Endothelial cell of umbilical vein (primary cell): ENCODE results near the gene CMTM6.

ENCODE experiments used
- EZH2 ChIP-seq: IDR thresholded peaks from 2 replicates; pipeline ENCODE4 v1.6.1; 2012; ENCODE audit warnings: borderline replicate concordance, low read depth, mild to moderate bottlenecking, moderate library complexity, low read length, inconsistent platforms; ENCODE audit not compliant: severe bottlenecking
- POLR2A ChIP-seq: IDR thresholded peaks from 2 replicates; pipeline ENCODE4 v1.6.1; 2012; ENCODE audit warnings: low read depth, mild to moderate bottlenecking, control low read depth, low read length
- POLR2AphosphoS5 ChIP-seq: IDR thresholded peaks from 2 replicates; pipeline ENCODE4 v1.6.1; 2012; ENCODE audit warnings: low read depth, mild to moderate bottlenecking, control low read depth, low read length, moderate library complexity; ENCODE audit not compliant: insufficient read depth
- TF ChIP-seq, protein P1 (sequence below), 2 donors: IDR thresholded peaks; 1 replicate in 1 of 2; 2 replicates in 1 of 2; pipeline ENCODE4 v1.5.1; 2011; ENCODE audit warnings: low read length in 2 of 2, mild to moderate bottlenecking in 2 of 2, moderate library complexity in 2 of 2, control low read depth in 1 of 2, inconsistent platforms in 1 of 2, low read depth in 1 of 2; ENCODE audit not compliant: insufficient read depth in 1 of 2; ENCODE audit errors: extremely low read depth in 1 of 2

DNA sequence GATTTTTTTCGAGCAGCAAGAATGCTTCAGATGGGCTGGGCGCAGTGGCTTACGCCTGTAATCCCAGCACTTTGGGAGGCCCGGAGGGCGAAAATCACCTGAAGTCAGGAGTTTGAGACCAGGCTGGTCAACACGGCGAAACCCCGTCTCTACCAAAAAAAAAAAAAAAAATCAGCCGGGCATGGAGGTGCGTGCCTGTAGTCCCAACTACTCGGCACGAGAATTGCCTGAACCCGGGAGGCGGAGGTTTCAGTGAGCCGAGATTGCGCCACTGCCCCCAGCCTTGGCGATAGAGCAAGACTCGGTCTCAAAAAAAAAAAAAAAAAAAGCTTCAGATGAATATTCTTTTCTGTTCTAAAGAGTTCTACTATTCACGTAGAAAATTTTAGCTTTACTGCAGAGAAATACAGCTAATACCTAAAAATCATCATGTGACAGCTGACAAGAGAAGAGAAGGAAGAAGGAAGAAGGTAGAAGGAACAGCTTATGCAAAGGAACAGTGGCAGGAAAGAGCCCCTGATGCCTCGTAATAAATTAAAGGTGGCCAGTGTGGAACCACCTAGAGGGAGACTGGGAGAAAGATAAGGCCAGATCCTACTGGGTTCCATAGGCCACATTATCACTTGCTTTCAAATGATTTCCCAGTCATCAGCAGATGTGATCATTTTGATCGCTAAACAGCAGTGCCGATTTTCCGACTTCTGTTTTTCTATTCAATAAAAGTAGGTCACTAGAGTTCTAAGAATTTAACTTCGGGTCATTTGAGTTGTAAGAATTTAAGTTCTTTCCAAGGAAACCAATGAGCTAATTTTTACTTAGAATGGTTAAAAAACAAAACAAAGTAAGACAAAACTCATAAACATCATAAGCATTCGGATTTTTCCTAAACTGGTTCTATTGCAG, 1.5 kb downstream of the CMTM6 start:
- TF ChIP-seq, protein P1, sequence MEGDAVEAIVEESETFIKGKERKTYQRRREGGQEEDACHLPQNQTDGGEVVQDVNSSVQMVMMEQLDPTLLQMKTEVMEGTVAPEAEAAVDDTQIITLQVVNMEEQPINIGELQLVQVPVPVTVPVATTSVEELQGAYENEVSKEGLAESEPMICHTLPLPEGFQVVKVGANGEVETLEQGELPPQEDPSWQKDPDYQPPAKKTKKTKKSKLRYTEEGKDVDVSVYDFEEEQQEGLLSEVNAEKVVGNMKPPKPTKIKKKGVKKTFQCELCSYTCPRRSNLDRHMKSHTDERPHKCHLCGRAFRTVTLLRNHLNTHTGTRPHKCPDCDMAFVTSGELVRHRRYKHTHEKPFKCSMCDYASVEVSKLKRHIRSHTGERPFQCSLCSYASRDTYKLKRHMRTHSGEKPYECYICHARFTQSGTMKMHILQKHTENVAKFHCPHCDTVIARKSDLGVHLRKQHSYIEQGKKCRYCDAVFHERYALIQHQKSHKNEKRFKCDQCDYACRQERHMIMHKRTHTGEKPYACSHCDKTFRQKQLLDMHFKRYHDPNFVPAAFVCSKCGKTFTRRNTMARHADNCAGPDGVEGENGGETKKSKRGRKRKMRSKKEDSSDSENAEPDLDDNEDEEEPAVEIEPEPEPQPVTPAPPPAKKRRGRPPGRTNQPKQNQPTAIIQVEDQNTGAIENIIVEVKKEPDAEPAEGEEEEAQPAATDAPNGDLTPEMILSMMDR (IDR thresholded peaks at IDR 0.05; ENCODE audit: extremely low read depth in 1 of 2, insufficient read depth in 1 of 2, low read depth in 1 of 2, low read length in 2 of 2): no peak
- TF ChIP-seq POLR2A (no peak), EZH2 (no peak), POLR2AphosphoS5 (no peak)
